Measurements from ENCODE around the gene RAP1GAP.

The RAP1GAP gene

DNA sequence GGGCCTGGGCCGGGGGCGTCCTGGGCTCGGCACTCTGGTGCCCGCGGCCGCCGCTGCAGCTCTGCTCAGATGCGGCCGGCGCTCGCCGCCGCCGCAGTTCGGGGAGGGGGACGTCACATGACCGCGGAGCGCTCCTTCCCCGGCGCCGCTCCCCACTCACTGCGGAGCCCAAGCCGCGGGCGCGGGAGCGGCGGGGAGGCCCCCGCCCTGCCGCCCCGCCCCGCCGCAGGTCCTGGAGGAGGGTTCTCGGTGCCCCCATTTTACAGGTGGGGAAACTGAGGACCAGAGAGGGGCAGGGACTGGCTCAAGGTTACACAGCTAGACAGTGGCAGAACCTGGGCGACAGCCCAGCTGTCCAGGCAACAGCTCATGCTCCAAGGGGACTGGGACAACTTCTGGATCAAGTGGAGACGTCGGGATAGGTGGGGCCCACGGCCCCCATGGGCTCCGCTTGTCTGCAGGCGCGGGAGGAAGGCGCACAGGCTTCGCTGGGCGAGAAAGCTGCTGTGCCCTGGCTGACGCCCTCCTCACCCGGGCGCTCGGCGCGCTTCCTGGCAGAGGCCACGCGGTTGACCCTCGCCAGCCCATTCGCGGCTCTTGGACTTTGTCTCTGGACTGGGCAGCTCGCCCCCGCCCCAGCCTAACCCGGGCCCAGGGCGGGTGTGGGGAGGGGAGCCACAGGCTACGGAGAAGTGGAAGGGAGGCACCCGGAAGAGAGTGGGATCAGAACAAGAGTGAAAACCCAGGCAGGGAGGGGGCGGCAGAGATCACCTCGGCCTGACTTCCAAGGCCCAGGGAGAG, at the start of gene RAP1GAP:
Gene RAP1GAP, minus strand, starts transcription at position 100 of the 801 bp plus-strand sequence. CDS start 49,325 bp downstream, outside the sequence.
- DNase-seq = no peak

GRCh38 chr1:21716169-21716568, 47.0 kb upstream of the RAP1GAP start:
- DNase-seq = no peak

DNA sequence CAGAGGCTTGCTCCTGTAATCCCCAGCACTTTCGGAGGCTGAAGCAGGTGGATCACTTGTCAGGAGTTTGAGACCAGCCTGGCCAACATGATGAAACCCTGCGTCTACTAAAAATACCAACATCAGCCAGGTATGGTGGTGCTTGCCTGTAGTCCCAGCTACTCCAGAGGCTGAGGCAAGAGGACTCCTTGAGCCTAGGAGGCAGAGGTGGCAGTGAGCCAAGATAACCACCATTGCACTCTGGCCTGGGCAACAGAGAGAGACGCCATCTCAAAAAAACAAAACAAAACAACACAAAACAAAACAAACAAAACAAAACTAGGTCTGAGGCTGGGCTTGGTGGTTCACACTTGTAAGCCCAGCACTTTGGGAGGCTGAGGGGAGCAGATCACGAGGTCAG, 38.7 kb upstream of the RAP1GAP start:
- DNase-seq = no peak

GRCh38 chr1:21707086-21707840, 38.1 kb upstream of the RAP1GAP start:
- no peak for DNase-seq

- DNase-seq = no peak
These were observed 37.1 kb upstream of the RAP1GAP start for GRCh38 chr1:21706151-21706835.

DNA sequence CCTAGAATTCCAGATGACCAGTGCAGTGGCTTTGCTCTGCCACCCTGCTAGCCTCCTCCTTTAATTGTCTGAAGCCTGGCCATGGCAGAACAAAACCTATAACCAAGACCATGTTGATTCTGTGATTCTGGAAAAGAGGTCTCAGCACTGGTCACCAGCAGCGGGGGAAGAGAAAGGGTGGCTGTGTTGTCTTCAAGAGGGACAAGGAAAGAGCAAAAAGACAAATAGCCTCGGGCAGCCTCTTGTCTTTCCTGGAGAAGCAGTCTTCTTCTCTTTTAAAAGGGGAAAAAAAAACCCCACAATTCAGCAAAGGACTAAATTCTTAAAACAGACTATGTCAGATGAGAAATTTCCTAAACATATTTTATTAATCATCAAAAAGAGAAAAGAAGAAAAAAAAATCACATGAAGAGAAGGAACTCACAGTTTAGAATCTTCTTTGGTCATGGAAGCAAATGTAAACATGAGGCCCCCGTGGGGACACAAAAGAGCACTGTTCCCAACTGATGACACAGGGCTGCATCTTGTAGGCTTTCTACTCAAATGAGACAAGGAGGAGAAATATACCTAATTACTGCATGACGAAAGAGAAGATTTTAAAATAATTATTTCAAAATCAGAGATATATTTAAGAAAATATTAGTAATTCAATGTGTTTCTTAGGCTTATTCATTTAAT, 36.3 kb upstream of the RAP1GAP start:
- DNase-seq = no peak

DNA sequence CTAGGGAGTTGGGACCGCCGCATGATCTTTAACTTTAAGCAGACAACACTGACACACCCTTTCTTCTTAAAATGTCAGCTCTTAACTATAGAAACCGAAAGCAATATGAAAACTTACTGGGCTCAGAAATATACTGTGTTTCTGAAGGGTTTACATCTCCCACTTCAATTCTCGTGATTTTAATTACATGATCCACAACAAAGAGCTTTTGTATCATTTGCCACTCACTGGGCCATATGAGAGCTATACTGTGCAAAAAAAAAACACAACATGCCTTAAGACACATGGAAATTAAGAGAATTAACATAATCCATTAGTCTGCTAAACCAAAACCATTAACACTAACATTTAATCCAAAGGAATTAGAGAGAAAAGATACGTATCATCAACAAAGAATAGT, 35.0 kb upstream of the RAP1GAP start:
- no peak for DNase-seq

DNA sequence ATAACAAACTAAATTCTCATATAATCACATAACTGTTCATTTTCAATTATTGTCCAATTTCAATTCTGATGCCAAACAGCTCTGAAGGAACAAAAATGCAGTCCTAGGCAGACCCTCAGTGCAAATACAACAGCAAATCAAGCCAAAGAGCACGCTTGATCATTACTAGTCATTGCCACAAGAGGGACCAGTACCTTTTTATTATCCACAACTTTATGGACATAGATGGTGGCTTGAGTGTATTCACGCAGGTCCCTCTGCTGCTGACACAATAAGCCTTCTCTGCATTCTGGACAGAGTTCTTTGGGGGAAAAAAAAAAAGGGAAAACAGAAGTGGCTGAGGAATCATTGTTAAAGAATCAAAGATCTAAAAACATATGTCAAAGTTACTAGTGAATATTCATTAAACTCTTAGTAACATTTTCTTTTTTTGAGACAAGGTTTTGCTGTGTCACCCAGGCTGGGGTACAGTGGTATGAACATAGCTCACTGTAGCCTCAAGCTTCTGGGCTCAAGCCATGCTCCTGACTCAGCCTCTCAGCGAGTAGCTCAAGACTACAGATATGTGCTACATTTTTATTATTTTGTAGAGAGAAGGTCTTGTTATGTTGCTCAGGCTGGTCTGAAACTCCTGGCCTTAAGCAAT, 34.3 kb upstream of the RAP1GAP start:
- DNase-seq = no peak

DNA sequence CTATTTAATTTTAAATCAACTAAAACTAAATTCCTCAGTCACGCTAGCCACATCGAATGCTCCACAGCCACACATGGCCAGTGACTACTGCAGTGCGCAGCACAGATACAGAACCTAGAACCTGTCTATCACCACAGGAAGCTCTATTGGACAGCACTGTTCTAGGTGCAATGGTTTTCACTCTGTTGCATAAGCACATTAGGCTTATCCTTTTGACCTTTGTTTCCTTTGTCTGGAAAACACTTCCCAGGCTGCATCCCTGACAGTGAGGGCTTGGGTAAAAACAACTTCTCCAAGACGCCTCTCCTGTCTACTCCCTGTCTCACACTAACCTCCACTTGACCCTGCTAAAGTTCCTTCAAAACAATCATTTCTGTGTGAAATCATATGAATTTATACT, 33.6 kb upstream of the RAP1GAP start:
- DNase-seq = no peak

GRCh38 chr1:21701401-21701800, 32.2 kb upstream of the RAP1GAP start:
- DNase-seq = no peak

DNA sequence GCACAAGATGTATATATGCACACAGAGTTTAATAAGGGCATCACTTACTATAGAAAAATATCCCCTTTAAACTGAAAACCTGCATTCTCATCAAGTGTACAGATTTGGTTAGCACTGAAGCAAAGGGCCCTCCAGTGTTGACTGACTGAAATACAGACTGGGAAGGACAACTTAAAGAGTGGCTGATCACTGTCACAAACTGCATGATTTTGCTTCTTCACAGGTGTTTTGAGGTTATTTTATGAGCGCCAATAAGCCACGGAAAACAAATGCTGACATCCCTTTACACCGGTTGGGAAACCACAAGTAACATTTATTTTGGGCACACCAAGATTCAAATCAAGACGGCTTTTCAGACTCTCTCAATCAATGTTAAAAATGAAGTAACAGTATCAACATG, 30.9 kb upstream of the RAP1GAP start:
- DNase-seq = no peak

DNA sequence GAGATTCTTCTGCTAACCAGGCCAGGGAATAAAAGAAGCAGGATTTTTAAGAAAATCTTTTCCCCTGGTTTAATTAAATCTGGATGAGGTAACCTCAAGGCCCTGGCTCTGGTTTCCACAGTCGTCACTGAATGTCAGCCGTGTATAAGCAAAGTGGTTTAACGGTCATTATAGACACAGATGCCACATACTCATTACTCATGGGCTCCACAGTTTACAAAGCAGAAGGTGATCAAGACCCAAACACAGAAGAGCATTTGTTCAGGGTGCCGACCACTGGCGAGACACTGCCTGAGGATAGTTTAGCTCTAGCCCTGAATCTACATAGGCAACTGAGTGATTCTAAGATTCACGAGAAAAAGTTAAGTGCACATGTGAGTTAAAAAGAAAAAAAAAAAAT, 27.8 kb upstream of the RAP1GAP start:
- DNase-seq = no peak

- no peak for DNase-seq
These were observed 24.6 kb upstream of the RAP1GAP start for GRCh38 chr1:21693732-21694131.

- no peak for DNase-seq
These were observed 22.6 kb upstream of the RAP1GAP start for GRCh38 chr1:21691739-21692138.

- no peak for DNase-seq
These were observed 20.7 kb upstream of the RAP1GAP start for GRCh38 chr1:21689661-21690372.

DNA sequence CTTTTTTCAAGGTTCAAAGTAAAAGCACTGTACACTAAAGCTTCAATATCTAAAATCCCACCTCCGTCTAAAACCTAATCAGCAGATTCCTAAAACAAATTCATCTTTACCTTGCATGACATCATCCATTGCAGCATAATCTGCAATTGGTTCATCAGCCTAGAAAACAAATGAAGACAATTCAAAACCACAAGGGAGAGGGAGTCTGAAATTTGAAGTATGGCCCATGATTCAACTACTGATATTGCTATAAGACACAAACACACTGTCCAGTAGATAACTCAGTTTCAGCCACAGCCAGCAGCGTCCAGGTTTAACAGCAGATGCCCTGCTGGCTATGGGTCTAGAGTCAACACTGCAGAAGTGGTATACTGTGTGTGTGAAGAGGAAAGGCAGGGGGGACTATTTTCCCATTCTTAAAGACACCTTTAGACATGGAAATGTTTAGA, 17.9 kb upstream of the RAP1GAP start:
- DNase-seq = no peak

GRCh38 chr1:21685946-21686678, 17.0 kb upstream of the RAP1GAP start:
- DNase-seq = no peak

DNA sequence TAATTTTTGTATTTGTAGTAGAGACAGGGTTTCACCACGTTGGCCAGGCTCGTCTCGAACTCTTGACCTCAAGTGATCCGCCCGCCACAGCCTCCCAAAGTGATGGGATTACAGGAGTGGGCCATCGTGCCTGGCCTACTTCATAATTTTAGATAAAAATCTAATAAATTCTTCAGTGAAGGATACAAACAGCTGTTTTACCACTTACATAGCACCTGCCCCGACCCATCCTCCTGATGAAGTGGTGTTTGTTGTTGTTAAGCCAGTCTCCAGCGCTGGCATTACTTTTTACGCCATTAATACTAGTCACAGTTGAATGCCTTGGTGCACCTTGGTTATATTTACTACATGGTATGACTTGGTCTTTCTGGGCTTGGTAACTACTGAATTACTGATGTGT, 12.3 kb upstream of the RAP1GAP start:
- DNase-seq = no peak

GRCh38 chr1:21680918-21681317, 11.8 kb upstream of the RAP1GAP start:
- DNase-seq = no peak

DNA sequence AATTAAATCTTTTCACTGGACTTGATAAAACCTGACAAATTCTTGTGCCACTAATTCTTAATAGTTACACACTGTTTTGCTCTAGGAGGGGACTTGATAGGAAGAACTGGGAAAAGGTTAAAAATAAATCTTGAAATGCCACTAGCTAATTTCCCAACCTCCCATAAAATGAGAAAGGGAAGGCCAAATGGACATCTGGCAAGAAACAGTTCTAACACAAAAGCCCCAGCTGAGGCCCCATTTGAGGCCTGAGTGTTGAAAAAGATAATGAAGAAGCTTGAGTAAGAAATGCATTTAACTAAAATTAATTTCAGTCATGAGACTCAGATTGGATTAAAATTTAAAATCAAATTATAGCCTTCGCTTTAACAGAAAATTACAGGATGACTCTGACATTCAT, 11.2 kb upstream of the RAP1GAP start:
- DNase-seq = no peak

DNA sequence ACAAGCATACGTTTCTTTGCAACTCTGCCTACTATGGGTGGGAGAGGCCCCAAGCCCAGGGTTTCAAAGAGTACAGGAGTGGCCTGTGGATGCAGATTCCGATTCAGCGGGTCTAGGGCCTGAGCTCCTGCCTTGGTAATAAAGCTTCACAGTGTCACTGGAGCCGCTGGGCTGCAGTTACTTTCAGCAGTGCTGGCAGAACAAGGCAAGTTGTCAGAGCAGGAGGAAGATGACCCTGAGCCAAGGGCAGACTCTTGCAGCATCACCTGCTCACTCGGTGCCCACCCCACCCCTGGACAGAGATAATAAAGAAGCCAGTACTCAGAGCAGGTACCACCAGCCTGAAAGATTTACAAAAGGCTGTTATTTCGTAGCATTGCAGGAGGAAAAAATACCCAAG, 8.0 kb upstream of the RAP1GAP start:
- DNase-seq = no peak
